ENCODE results near the gene ZNF155.
"Not testable (repeated sequence)": the region's sequence is repeated elsewhere in the genome, so short reads cannot be mapped to it uniquely, and the experiment has no call there.

ZNF155 gene

DNA sequence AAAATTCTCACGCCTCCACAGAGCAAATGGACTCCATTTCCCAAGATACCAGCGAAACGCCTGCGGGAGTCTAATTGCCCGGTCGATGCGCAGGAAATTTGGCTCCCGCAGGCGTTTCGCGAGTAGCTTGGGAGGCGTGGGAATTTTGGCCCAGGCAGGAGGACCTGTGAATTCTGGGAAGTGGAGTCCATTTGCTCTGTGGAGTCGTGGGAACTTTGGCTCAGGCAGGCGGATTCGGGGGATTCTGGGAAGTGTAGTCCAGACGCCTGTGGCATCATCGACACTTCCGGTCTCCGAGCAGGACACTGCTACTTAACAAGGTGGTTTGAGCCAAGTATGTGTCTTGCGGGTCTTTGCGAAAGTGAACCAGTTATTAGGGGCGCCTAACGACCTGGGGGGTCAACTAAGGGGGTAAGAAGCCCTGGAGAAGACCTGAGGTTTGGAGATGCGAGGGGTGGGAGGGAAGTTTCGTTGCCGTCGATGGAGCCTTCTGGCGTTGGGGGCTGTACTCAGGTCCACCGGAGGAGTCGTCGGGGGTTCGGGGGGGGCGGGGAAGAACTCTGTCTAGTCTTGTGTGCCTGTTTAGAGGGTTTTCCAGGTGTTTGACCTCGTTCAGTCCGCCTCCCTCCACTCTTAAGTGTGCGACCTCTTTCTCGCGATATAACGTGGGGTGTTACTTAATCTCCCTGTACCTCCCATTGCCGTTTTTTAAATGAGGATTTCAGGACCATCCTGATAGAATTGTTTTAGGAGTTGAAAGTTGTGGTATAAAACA is at the start of gene ZNF155:
ZNF155 (plus strand) TSS at position 277 of the 775 bp plus-strand sequence. CDS start 4,356 bp downstream, outside the sequence.
- peak; percentile 56 to 69 for DNase-seq

DNA sequence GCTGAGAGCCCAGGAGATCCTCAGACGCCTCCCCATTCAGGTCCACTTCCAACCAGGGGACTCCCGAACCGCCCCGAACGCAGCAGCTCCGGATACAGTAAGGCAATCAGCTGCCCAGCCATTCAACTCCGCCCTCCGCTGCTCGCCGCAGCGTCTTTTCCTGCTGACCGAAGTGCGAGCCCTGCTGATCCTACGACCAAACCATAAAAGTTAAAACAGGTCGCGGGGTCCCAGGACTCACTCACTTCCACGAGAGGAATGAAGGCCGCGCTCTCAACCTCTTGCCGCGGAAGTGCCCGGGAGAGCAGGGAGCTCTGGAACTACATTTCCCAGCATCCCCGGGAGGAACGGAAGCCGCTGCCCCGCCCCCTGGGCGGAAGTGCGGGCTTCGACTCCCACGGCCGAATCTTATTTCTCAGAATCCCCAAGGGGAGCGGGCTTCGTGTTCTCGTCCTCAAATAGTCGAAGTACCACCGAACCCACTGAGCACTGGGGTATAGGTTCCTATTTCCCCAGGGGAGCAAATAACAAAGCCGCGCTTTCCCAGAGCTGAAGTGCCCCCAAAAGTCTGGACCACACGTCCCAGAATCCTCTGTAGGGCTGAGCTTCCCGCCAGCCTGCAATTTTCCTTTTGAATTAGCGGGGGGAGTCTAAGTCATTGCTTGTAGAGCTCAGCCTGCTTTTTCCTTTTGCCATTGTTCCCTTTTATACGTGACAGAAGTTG is 48.8 kb upstream of the ZNF155 start, which contains the start of gene ZNF45:
ZNF45 (minus strand) TSS at position 298 of the 724 bp plus-strand sequence. CDS start 13,097 bp downstream, outside the sequence.
- DNase-seq: peak; percentile 82 to 90

DNA sequence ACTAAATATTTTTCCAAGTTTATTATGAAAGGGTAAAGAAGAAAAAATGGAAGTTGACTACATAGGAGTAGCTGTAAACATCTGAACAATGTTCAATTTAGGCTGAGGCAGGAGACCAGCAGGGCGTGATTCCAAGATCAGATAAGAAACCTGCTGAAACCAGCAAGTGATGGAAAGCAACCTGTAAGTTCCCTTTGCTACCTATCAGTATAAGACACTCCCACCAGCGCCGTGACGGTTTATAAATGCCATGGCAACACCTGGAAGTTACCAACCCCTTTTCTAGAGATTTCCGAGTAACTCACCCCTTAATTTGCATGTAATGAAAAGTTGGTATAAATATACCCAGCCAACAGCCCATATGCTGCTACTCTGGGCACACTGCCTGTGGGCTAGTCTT is 47.8 kb upstream of the ZNF155 start:
- no peak for DNase-seq

DNA sequence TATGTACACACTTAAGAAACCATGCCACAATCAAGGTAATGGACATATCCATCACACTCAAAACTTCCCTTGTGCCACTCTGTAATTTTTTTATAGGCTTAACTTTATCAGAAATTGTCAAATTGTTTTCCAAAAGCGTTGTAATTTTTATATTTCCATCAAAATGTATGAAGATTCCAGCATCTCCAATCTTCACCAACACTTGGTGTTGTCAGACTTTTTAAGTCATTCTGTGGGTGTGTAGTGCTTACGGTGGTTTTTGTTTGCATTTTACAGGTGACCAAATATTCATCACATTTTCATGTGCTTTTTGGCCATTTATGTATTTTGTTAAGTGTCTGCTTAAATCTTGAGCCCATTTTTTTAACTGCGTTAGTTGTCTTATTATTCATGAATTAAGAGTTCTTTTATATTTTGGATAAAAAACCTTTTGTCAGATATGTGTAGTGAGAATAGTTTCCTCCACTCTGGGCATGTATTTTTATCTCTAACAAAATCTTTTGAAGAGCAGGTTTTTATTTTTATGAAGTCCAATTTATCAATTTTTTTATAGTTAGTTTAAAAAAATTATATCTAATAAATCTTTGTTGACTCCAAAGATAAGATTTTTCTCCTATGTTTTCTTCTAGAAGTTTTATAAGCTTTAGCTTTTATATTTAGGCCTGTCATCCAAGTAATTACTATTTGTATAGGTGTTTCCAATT is 44.3 kb upstream of the ZNF155 start:
- no peak for DNase-seq

DNA sequence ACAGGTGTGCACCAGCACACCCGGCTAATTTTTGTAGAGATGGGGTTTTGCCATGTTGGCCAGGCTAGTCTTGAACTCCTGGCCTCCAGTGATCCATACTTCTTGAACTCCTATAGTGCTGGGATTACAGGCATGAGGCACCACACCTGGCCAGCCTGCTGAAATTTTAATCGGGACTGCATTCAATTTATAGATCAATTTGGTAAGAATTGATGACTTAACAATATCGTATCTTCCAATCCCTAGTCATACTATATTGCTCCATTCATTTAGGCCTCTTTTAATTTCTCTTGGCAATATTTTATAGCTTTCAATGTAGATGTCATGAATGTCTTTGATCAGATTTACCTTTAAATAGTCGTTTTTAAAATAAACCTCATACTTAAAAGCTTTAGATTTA is 43.3 kb upstream of the ZNF155 start:
- no peak for DNase-seq

DNA sequence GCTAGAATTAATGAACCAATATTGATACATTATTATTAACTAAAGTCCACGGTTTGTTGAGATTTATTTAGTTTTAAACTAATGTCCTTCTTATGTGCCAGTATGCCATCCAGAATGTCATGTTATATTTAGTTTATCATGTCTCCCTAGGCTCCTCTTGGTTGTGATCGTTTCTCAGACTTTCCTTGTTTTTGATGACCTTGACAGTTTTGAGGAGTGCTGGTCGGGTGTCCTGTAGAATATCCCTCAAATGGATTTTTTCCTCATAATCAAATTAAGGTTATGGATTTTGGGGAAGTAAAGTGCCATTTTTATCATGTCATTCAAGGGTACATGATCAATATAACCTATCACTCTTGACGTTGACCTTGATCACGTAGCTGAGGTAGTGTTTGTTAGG is 42.8 kb upstream of the ZNF155 start:
- DNase-seq: no peak

DNA sequence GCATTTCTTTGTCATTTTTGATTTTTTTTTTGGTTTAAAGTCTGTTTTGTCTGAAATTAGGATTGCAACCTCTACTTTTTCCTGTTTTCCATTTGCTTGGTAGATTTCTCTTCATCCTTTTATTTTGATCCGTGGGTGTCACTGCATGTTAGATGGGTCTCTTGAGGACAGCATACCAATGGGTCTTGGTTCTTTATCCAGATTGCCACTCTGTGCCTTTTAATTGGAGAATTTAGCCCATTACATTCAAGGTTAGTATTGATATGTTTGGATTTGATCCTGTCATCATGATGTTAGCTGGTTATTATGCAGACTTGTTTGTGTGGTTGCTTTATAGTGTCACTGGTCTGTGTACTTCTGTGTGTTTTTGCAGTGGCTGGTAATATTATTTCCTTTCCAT is 36.6 kb upstream of the ZNF155 start:
- not testable (repeated sequence) for DNase-seq

DNA sequence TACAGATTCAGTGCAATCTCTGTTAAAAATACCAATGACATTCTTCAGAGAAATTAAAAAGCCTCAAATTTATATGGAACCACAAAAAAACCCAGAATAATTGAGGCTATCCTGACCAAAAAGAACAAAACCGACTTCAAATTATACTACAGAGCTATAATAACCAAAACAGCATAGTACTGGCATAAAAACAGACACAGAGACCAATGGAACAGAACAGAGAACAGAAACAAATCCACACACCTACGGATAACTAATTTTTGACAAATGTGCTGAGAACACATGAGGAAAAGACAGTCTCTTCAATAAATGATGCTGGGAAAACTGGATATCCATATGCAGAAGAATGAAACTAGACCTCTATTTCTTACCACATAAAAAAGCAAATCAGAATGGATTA is 34.2 kb upstream of the ZNF155 start:
- not testable (repeated sequence) for DNase-seq

DNA sequence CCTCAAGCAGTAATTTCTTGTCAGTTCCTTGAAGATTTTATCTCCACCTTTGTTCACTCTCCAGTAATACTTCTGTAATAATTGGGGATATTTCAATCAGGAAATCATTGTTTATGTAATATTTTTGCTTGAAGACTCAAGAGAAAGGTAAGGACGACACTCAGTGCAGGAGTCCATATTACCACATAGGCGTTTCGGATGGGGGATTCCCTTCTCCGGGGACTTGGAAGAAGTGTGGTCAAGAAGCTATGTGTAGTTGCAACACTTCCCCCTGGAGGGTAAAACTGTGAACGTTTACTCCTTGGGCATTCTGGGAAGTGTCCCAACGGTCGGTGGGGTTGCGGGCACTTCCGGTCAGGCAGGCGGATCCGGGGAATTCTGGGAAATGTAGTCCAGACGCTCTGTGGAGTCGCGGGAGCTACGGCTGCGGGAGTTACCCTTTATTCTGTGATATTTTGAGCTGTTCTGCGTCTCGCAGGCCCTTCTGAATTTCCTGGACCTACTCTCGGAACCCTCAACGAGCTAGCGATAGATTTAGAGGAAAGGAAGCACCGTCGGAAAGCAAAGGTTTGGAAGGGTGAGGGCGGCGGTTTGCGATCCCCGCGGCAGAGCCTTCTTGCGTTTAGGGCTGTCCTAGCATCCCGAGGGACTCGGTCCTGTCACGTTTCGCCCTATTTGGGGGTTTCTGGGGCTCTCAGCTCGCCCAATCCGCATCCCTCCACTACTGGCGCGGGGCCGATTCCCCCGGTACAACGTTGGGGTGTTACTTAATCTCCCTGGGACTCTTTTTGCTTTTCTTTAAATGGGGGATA is 32.9 kb upstream of the ZNF155 start, which contains the start of gene ZNF221:
ZNF221 (plus strand) TSS at position 395 of the 812 bp plus-strand sequence. CDS start 11,499 bp downstream, outside the sequence.
- peak; percentile 40 to 50 for DNase-seq

DNA sequence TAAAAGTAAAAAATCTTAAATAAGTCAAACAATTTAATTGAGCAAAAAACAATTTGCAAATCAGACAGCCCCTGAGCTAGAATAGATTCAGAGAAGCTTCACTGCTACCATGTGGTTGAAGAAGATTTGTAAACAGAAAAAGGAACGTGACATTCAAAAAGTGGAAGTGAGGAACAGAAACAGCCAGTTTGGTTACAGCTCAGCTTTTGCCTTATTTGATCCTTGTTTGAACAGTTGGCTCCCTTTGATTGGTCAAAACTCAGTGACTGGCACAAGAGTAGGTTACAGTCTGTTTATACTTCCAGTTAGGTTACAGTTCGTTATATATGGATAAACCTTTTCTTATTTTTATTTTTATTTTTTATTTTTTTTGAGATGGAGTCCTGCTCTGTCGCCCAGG is 27.2 kb upstream of the ZNF155 start:
- no peak for DNase-seq

DNA sequence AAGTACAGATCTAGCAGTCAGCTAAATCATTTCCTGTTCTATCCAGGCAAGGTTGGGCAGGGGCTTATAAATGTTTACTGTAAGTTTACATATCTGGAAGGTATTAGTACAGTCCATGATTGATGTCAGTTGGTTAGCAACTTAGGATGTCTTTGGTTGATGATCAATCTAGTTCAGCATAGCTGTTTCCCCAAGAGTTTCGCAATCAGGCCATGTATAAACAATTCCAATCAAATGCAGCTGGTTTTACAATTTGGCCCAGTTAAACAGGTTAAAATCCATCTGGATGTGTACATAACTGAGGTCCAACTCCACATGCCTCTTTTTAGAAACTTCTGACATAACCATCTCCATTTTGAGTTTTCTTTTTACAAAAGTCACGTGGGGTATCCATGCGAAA is 26.1 kb upstream of the ZNF155 start:
- DNase-seq: no peak

DNA sequence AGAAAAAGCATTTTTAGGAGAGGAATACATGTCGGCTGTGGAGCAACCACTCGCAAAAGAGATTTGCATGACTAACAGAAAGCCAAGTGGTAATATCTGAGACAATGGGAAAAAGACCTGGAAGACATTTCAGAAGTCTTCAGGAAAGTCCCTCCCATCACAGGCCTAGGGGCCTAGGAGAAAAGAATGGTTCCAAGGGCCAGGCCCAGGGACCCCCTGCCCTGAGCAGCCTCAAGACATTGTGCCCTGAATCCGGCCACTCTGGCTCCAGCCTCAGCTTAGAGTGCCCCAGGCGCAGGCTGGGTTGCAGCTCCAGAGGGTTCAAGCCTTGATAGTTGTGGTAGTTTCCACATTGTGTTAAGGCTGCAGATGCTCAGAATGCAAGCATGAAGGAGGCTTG is 23.6 kb upstream of the ZNF155 start:
- DNase-seq: no peak

DNA sequence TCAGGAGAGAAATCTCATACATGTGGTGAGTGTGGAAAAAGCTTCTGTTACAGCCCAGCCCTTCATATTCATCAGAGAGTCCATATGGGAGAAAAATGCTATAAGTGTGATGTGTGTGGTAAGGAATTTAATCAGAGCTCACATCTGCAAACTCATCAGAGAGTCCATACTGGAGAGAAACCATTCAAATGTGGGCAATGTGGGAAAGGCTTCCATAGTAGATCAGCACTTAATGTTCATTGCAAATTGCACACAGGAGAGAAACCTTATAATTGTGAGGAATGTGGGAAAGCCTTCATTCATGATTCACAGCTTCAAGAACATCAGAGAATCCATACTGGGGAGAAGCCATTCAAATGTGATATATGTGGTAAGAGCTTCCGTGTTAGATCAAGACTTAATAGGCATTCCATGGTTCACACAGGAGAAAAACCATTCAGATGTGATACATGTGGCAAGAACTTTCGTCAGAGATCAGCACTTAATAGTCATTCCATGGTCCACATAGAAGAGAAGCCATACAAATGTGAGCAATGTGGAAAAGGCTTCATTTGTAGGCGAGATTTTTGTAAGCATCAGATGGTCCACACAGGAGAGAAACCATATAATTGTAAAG is 17.8 kb upstream of the ZNF155 start:
- no peak for DNase-seq

DNA sequence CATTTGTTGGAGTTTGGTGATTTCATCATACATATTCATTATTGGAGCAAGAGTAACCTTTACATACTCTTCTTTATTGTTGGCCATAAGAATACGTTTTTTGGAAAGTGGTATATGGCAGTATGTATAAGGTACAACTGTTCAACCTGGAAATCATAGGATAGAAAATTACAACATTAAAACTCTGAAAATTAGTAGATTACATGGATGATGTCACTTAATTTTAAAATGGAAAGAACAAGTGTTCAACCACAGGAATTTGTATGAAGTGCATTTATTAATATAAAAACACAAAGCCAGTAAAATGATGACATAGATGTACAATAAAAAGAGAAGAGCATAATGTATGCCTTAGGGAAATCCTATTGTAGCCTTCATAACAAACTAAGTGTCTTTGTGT is 7.3 kb upstream of the ZNF155 start:
- no peak for DNase-seq

DNA sequence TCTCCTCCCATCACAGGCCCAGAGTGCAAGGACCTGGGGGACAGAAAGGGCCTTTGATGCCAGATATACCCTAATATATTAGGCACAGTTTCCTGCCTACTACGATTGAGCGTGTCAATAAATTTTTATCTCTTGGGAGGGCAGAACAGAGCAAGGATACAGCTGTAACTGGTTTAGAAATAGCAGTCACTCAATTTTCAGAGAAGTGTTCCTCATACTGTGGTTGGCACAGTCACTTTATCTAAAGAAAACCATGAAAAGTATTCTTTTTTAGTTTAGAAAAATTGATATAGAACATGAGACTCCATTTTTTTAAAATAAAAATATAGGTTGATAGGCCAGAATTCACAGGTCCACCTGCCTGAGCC is 460 bp upstream of the ZNF155 start:
- no peak for DNase-seq

DNA sequence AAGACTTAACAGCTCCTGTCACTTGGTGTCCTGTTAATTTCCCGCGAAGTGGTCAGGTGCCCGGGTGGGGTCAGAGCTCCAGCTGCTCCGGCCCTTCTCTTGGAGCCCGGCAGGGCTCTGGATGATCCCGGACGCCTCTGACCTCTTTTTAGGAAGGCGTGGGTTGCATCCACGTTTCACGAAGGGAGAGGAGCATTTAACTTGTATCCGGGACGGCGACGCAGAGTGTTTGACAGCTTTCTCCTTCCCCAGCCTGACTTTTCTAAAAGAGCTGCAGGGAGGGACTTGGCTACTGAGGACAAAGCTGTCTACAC is 656 bp downstream of the ZNF155 start:
- no peak for DNase-seq

DNA sequence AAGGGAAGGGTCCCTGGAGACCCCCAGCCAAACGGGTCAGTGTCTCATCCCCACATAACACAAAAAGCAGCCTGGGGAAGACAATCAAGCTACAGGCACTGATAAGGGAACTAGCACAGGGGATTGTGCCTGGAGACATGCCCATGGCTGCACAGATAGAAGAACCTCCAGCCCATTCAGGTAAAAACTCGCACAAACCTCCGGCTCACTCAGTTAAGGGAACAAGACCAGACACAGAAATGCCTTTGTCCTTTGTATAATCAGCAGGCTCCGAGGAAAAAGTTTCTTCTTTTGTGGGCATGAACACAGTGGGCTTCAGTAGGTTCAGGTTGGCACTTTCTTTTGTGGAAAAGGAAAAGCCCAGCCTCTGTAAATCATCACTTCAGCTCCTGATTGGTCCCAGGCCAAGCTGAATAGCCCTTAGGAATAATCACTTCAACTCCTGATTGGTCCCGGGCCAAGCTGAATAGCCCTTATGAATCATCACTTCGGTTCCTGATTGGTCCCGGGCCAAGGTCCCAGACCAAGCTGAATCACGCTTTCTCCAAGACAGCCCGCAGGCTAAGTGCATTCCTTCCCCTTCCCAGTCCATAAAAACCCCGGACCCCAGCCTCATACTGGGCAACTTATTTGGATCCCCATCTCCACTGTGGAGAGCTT is 13.8 kb downstream of the ZNF155 start:
- no peak for DNase-seq

DNA sequence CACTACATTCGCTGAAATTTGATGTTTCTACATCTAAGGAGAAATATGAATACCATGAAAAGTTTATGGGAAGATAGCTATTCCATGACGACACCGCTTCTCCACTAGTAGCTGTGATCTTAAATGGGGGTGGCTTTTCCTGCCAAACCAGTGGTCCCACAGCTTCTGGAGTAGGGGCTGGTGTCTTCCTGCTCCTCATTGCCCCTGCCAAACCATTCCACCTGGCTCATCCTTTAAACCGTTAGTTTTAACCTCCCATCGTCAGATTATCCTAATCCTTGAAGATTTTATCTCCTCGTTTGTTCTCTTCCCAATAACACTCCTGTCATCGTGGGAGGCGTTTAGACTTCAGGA is 18.2 kb downstream of the ZNF155 start:
- DNase-seq: no peak

DNA sequence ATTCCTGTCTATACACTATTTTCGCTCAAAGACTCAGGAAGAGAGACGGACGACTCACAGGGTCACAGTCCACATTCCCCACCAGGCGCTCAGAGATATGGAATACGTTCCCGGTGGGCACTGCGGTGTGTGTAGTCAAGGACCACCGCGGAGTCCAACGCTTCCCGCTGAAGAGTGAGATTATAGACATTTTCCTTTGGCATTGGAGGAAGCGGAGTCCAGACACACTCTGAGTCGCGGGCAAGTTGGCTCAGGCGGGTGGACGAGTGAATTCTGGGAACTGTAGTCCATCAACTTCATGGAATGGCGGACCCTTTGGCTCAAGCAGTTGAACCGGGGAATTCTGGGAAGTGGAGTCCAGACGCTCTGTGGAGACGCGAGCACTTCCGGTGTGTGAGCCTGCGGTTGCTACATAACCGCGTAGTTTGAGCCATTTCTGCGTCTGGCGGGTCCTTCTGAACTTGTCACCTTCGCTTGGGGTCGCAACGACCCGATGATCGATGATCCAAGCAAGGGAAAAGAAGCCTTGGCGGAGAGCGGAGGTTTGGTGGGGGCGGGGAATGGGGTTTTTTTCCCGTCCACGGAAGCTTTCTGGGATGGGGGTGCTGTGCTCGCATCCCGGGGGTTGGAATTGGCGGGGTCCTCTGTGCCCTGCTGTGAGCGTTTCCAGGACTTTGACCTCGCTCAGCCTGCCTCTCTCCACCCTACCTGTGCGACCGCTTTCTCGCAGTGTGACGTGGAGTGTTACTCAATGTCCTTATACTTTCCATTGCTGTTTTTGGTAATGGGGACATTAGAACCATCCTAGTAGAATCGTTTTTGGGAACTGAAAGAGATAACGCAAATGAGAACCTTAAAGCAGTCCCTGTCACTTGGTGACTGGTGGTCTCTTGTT is 18.8 kb downstream of the ZNF155 start, which contains the start of gene ZNF230:
ZNF230 (plus strand) TSS at position 392 of the 895 bp plus-strand sequence. CDS start 4,122 bp downstream, outside the sequence.
- DNase-seq: peak; percentile 68 to 85

DNA sequence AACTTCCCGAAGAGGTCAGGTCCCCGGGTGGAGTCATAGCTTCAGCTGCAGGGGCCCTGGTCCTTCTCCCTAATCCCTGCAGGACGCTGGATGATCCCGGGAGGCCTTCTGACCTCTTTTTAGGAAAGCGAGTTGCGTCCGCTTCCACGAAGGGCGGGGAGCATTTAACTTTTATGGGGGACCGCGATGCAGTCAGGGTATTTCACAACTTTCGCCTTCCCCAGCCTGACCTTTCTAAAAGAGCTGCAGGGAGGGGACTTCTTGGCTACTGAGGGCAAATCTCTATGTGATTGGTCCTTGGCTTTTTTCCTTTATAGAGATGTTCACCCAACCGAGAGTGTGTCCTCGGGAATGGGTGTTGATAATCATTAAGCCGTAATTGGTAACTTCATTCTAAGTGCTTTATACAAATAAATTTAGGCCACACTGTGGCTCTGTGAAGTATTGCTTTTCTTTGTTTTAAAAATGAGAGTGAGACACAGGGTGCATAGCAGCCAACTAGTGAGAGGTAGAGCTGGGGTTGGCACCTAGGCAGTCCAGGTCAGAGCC is 19.5 kb downstream of the ZNF155 start:
- DNase-seq: no peak
